ENCODE data around the gene RPH3AL. TPM values are rescaled to one million over a fixed set of nuclear protein-coding genes. Genes with fewer than 3 reads are reported as not detected.

Gene RPH3AL
- total RNA-seq, 6 donors from 2014 or later: 33.6 to 93.2 (median 54.3) TPM

DNA sequence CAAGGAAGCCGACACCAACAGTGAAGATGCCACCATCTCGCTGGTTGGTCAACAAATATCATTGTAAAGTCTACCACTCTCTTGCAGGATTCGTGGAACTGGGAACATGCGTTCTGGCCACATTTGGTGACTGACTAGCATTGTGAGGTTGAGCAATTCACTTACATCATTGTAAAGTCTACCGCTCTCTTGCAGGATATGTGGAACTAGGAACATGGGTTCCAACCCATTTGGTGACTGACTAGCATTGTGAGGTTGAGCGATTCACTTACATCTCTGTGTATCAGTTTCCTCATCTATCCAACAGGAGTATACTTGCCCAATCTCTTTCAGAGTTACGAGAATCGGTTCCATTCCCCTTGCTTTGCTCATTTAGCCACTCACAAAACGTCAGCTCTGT, 42.6 kb upstream of the RPH3AL start:
- peak; percentile 43 to 44 for ATAC-seq (ENCODE audit: low FRiP score in 2 of 2)
- Histone ChIP-seq H3K4me3 (no peak overlapping the region), H3K4me1 (peaks cover 0 to 6% (median 3%) of the 10 kb centered on the region in 4 donors), H3K9me3 (no peaks in the 10 kb centered on the region), H3K27ac (no peak overlapping the region), H3K27me3 (no peaks in the 10 kb centered on the region), H3K36me3 (no peaks in the 10 kb centered on the region)
- TF ChIP-seq, protein P1, sequence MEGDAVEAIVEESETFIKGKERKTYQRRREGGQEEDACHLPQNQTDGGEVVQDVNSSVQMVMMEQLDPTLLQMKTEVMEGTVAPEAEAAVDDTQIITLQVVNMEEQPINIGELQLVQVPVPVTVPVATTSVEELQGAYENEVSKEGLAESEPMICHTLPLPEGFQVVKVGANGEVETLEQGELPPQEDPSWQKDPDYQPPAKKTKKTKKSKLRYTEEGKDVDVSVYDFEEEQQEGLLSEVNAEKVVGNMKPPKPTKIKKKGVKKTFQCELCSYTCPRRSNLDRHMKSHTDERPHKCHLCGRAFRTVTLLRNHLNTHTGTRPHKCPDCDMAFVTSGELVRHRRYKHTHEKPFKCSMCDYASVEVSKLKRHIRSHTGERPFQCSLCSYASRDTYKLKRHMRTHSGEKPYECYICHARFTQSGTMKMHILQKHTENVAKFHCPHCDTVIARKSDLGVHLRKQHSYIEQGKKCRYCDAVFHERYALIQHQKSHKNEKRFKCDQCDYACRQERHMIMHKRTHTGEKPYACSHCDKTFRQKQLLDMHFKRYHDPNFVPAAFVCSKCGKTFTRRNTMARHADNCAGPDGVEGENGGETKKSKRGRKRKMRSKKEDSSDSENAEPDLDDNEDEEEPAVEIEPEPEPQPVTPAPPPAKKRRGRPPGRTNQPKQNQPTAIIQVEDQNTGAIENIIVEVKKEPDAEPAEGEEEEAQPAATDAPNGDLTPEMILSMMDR (IDR thresholded peaks at IDR 0.05): no peak
- no peak for TF ChIP-seq POLR2AphosphoS5 (IDR thresholded peaks at IDR 0.05)
- DNase-seq: no peak
- WGBS, 2 donors: 74 to 76% methylated on average over 9 of the region's 9 CpGs

DNA sequence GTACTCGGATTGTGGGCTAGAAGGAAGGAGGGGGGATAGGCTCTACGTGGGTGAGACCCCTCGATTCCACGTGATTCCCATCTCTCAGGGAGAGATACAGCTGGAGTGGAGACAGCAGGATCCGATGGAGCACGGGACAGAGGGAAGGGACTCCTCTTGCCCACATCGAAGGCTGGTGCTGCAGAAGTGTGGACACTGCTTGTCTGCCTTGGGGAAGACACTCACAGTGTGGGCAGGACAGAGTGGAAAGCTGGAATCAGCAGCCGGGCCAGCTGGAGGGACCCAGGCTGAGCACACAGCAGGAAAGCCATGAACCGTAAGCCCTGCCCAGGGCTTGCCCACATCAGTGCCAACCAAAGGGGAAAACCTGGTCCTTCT, 42.1 kb upstream of the RPH3AL start:
- H3K27me3 ChIP-seq: no peaks in the 10 kb centered on the region
- TF ChIP-seq POLR2AphosphoS5 (IDR thresholded peaks at IDR 0.05) (no peak), EP300 (IDR thresholded peaks at IDR 0.05) (no peak), POLR2A (IDR thresholded peaks at IDR 0.05) (no peak)
- TF ChIP-seq, protein P1 (IDR thresholded peaks at IDR 0.05): no peak
- H3K27ac ChIP-seq: no peak overlapping the region
- H3K9me3 ChIP-seq: no peaks in the 10 kb centered on the region
- no peaks in the 10 kb centered on the region for H3K36me3 ChIP-seq
- DNase-seq (no peak), ATAC-seq (ENCODE audit: low FRiP score in 2 of 2) (peak in 1 of 2 donors; percentile 53)
- H3K4me3 ChIP-seq: no peak overlapping the region
- WGBS, 2 donors: 87 to 89% methylated on average over 9 of the region's 9 CpGs
- peaks cover 0 to 6% (median 3%) of the 10 kb centered on the region in 4 donors for H3K4me1 ChIP-seq

DNA sequence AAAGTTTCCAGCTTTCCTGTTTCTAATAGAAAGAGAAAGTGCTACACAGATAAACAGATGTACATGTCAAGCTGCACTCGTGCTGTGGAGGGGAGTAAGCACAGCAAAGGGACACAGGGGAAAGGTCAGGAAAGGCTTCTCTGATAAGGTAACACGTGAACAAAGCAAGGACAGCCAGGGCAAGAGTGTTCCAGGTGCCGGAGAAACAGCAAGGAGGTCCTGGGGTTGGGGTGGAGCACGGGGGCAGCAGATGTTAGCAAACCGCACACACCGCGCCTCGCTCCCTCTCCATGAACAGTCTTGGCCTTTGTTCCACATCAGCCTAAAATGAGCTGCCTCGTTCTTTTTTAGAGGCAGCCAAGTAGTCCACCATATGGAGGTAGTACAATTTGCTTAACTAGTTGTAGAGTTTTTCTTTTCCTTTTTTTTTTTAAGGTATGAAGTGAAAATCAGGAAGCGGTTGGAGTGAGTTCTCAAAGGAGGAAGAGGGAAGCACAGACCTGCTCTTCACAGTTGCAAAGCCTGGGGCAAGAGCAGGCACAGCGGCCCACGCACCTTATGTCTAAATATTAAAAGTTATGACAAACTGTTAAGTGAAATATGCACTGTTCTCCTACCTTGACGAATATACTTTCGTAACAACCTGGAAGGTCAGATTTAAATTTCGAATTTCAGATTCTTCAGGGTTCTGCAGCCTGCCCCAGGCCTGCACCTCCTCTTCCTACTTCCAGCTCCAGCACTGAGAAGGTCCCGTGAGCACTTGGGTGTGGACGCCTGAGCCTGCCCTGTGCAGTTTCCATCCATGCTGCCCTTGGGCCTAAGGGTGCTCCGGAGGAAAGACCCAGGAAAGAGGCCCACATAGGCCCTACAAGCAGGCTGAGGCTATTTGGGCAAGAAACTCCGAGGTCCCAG, 41.5 kb upstream of the RPH3AL start:
- H3K9me3 ChIP-seq: no peaks in the 10 kb centered on the region
- DNase-seq: no peak
- no peak overlapping the region for H3K4me3 ChIP-seq
- H3K27ac ChIP-seq: no peak overlapping the region
- H3K4me1 ChIP-seq: peaks cover 0 to 6% (median 3%) of the 10 kb centered on the region in 4 donors
- no peak for TF ChIP-seq POLR2AphosphoS5 (IDR thresholded peaks at IDR 0.05)
- WGBS, 2 donors: 66 to 68% methylated on average over 17 to 19 of the region's 19 CpGs
- no peaks in the 10 kb centered on the region for H3K27me3 ChIP-seq
- ATAC-seq (ENCODE audit: low FRiP score in 2 of 2): peak; percentile 8 to 46
- H3K36me3 ChIP-seq: no peaks in the 10 kb centered on the region

DNA sequence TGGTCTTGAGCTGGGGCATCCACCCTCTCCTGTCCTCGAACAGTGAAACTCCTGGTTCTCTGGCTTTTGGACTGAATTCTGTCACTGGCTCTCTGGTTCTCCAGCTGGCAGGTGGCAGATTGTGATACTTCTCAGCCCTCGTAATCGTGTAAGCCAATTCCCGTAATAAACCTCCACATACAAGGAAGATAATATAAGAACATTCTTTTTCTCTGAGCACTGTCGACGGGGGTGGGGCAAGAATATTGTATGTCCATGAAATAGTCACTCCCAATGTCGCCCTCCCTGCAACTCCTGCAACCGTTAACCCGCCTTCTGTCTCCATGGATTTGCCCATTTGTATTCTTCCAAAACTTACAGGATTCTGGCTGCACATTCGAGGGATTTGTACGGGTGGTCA, 39.2 kb upstream of the RPH3AL start:
- H3K4me3 ChIP-seq: no peak overlapping the region
- TF ChIP-seq EP300 (IDR thresholded peaks at IDR 0.05) (no peak), POLR2AphosphoS5 (IDR thresholded peaks at IDR 0.05) (no peak), POLR2A (IDR thresholded peaks at IDR 0.05) (no peak)
- TF ChIP-seq, protein P1 (IDR thresholded peaks at IDR 0.05): no peak
- DNase-seq (no peak), ATAC-seq (ENCODE audit: low FRiP score in 2 of 2) (no peak)
- 87 to 89% methylated on average over 11 of the region's 11 CpGs for WGBS, 2 donors
- H3K9me3 ChIP-seq: no peaks in the 10 kb centered on the region
- H3K4me1 ChIP-seq: peaks cover 0 to 6% (median 3%) of the 10 kb centered on the region in 4 donors
- H3K27ac ChIP-seq: no peak overlapping the region
- no peaks in the 10 kb centered on the region for H3K36me3 ChIP-seq
- H3K27me3 ChIP-seq: no peaks in the 10 kb centered on the region

DNA sequence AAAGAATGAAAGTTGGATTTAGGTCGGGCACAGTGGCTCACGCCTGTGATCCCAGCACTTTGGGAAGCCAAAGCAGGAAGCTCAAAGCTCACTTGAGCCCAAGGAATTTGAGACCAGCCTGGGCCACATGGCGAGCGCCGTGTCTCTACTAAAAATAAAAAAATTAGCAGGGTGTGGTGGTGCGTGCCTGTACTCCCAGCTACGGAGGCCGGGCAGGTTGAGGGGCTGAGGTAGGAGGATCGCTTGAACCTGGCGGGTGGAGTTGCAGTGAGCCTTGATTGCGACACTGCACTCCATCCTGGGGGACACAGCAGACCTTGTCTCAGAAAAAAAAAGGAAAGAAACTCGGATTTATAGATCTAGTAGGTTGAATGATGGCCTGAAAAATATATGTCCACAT, 37.4 kb upstream of the RPH3AL start:
- Histone ChIP-seq H3K9me3 (no peaks in the 10 kb centered on the region), H3K36me3 (no peaks in the 10 kb centered on the region), H3K27ac (no peak overlapping the region), H3K4me3 (no peak overlapping the region), H3K27me3 (peaks cover 0 to 4% (median 0%) of the 10 kb centered on the region in 4 donors), H3K4me1 (peaks cover 11 to 20% (median 13%) of the 10 kb centered on the region in 4 donors)
- WGBS, 2 donors: 87 to 88% methylated on average over 12 of the region's 12 CpGs
- no peak for TF ChIP-seq POLR2A (IDR thresholded peaks at IDR 0.05)
- TF ChIP-seq, protein P1 (IDR thresholded peaks at IDR 0.05): no peak
- no peak for TF ChIP-seq POLR2AphosphoS5 (IDR thresholded peaks at IDR 0.05)
- TF ChIP-seq EP300 (IDR thresholded peaks at IDR 0.05): no peak
- ATAC-seq (ENCODE audit: low FRiP score in 2 of 2): no peak
- DNase-seq: no peak
